Endothelial cell of umbilical vein (primary cell): ENCODE data around the gene HOXB3. TPM values are rescaled to one million over a fixed set of nuclear protein-coding genes. Genes with fewer than 3 reads are reported as not detected.

Source experiments
- BruUV-seq: library from RNA; stranded (reverse); fragments of 400-500 nt; replicated peaks from 2 replicates; lab custom pipeline; 2021; lab: Mats Ljungman, UMichigan
- CTCF ChIA-PET: fragments of 300-600, 350-600 bp; sonication (Branson Sonifier 250); formaldehyde crosslinking; loops from one replicate; lab custom pipeline; 2021; ENCODE audit warnings: antibody characterized with exemption, inconsistent platforms; lab: Charles Lee
- POLR2A ChIA-PET: fragments of 300-600, 350-600 bp; sonication (Branson Sonifier 250); formaldehyde crosslinking; loops from one replicate; lab custom pipeline; 2021; ENCODE audit warnings: antibody characterized with exemption, inconsistent platforms; lab: Charles Lee
- DNase-seq: peaks from one replicate; pipeline ENCODE4 v3.0.0-alpha.2; 2011; ENCODE audit warnings: low read depth, low spot score
- FAIRE-seq: peaks from 2 replicates; lab custom pipeline; 2011; peaks lifted over from hg19 to GRCh38; lab: Jason Lieb, UNC
- H2AFZ ChIP-seq: 2 replicates; pipeline ENCODE4 v1.6.0; 2012; ENCODE audit warnings: low read depth, low read length, control low read depth, inconsistent platforms
- H3K27ac ChIP-seq: 2 replicates; pipeline ENCODE4 v1.5.1; 2011; ENCODE audit warnings: low read depth, mild to moderate bottlenecking, control low read depth, low read length, moderate library complexity; ENCODE audit not compliant: insufficient read depth
- H3K27me3 ChIP-seq, 2 experiments: 2 replicates each; pipeline versions ENCODE4 v1.6.0 to v1.6.1; 2011; ENCODE audit warnings: low read length in 2 of 2, mixed read lengths in 1 of 2; ENCODE audit not compliant: control insufficient read depth in 2 of 2, insufficient read depth in 2 of 2
- H3K36me3 ChIP-seq, 2 experiments: 2 replicates in 1 of 2; 3 replicates in 1 of 2; pipeline ENCODE4 v1.5.1; 2011; ENCODE audit warnings: low read length in 2 of 2, mild to moderate bottlenecking in 1 of 2, moderate library complexity in 1 of 2; ENCODE audit not compliant: control insufficient read depth in 2 of 2, insufficient read depth in 2 of 2; ENCODE audit errors: extremely low read depth in 1 of 2
- H3K4me1 ChIP-seq: 3 replicates; pipeline ENCODE4 v1.5.1; 2011; ENCODE audit warnings: mild to moderate bottlenecking, low read length; ENCODE audit not compliant: control insufficient read depth, insufficient read depth; ENCODE audit errors: extremely low read depth
- H3K4me2 ChIP-seq: 2 replicates; pipeline ENCODE4 v1.6.1; 2011; ENCODE audit warnings: low read length, control low read depth, mixed read lengths; ENCODE audit not compliant: insufficient read depth
- H3K4me3 ChIP-seq, 3 experiments: fragments of 200-600 bp in 1 of 3; sonication (generic), shearing (Covaris generic) in 1 of 3; replicated peaks in 1 of 3; 2 replicates each; pipeline ENCODE4 v1.5.1; 2011 to 2016; ENCODE audit warnings: control low read depth in 3 of 3, low read length in 3 of 3, mild to moderate bottlenecking in 2 of 3, inconsistent platforms in 1 of 3, low read depth in 1 of 3, moderate library complexity in 1 of 3; ENCODE audit not compliant: insufficient read depth in 1 of 3
- H3K79me2 ChIP-seq: 2 replicates; pipeline ENCODE4 v1.6.0; 2012; ENCODE audit warnings: low read length, inconsistent platforms; ENCODE audit not compliant: control insufficient read depth, insufficient read depth
- H3K9ac ChIP-seq: replicated peaks from 2 replicates; pipeline ENCODE3; 2011; ENCODE audit warnings: low read length, control low read depth; ENCODE audit not compliant: insufficient read depth; ENCODE audit errors: extremely low read depth
- H3K9me1 ChIP-seq: replicated peaks from 3 replicates; pipeline ENCODE4 v1.6.0; 2011; ENCODE audit warnings: mild to moderate bottlenecking, low read length; ENCODE audit not compliant: control insufficient read depth, insufficient read depth; ENCODE audit errors: extremely low read depth
- H3K9me3 ChIP-seq: replicated peaks from 2 replicates; pipeline ENCODE4 v1.5.1; 2012; ENCODE audit warnings: low read length, inconsistent platforms; ENCODE audit not compliant: control insufficient read depth, insufficient read depth
- H4K20me1 ChIP-seq: replicated peaks from 2 replicates; pipeline ENCODE3; 2011; ENCODE audit warnings: mild to moderate bottlenecking, low read length; ENCODE audit not compliant: control insufficient read depth, insufficient read depth; ENCODE audit errors: extremely low read depth
- EZH2 ChIP-seq: IDR thresholded peaks from 2 replicates; pipeline ENCODE4 v1.6.1; 2012; ENCODE audit warnings: borderline replicate concordance, low read depth, mild to moderate bottlenecking, moderate library complexity, low read length, inconsistent platforms; ENCODE audit not compliant: severe bottlenecking
- FOS ChIP-seq: IDR thresholded peaks from 2 replicates; pipeline ENCODE4 v1.6.1; 2011; ENCODE audit warnings: mild to moderate bottlenecking, low read length, moderate library complexity, borderline replicate concordance; ENCODE audit not compliant: insufficient read depth
- GATA2 ChIP-seq: IDR thresholded peaks from 2 replicates; pipeline ENCODE4 v1.7.0; 2011; ENCODE audit warnings: low read depth, mild to moderate bottlenecking, moderate library complexity, mixed read lengths, low read length; ENCODE audit not compliant: insufficient read length, insufficient read depth
- JUN ChIP-seq: IDR thresholded peaks from 2 replicates; pipeline ENCODE4 v1.6.1; 2011; ENCODE audit warnings: borderline replicate concordance, low read depth; ENCODE audit not compliant: insufficient read length, insufficient read depth
- MYC ChIP-seq: IDR thresholded peaks from one replicate; pipeline ENCODE4 v1.6.1; 2011; ENCODE audit warnings: mild to moderate bottlenecking, low read depth, low read length
- POLR2A ChIP-seq: IDR thresholded peaks from 2 replicates; pipeline ENCODE4 v1.6.1; 2012; ENCODE audit warnings: low read depth, mild to moderate bottlenecking, control low read depth, low read length
- POLR2AphosphoS5 ChIP-seq: IDR thresholded peaks from 2 replicates; pipeline ENCODE4 v1.6.1; 2012; ENCODE audit warnings: low read depth, mild to moderate bottlenecking, control low read depth, low read length, moderate library complexity; ENCODE audit not compliant: insufficient read depth
- dilution Hi-C: fragments of 300-500 bp; cut with MboI; formaldehyde crosslinking; loops from one replicate; pipeline ENCODE4 v1.15.0; 2019; ENCODE audit warnings: low sequenced_read_pairs; ENCODE audit not compliant: extremely low pct_ligation_motif_present
- intact Hi-C: fragments of 100-400 bp; cut with micrococcal nuclease; formaldehyde crosslinking; loops from one replicate; pipeline ENCODE4 v1.10.0; 2022
- polyA plus RNA-seq, 4 experiments: library from polyadenylated mRNA; depleted of rRNA in 3 of 4; stranded (reverse) in 3 of 4; unstranded in 1 of 4; fragments of >200 nt; gene quantifications; 2 replicates each; pipeline versions ENCODE4 v1.2.1 to v1.2.3, GENCODE V29; 2011 to 2012; ENCODE audit warnings: missing spikeins in 1 of 4
- total RNA-seq: library from RNA; stranded (reverse); gene quantifications from 2 replicates; pipeline ENCODE4 v1.2.3, GENCODE V29; 2021
- TF ChIP-seq, protein P1 (sequence below): IDR thresholded peaks from 2 replicates; pipeline ENCODE4 v1.6.1; 2011; ENCODE audit not compliant: insufficient read depth, insufficient read length
- TF ChIP-seq, protein P2 (sequence below), 2 donors: IDR thresholded peaks; 1 replicate in 1 of 2; 2 replicates in 1 of 2; pipeline ENCODE4 v1.5.1; 2011; ENCODE audit warnings: low read length in 2 of 2, mild to moderate bottlenecking in 2 of 2, moderate library complexity in 2 of 2, control low read depth in 1 of 2, inconsistent platforms in 1 of 2, low read depth in 1 of 2; ENCODE audit not compliant: insufficient read depth in 1 of 2; ENCODE audit errors: extremely low read depth in 1 of 2

Gene HOXB3
- total and polyA plus RNA-seq, 2 donors (not counting 3 experiments of a cell fraction or from before 2014, with no cell fraction given): 29.6 to 56.6 TPM

DNA sequence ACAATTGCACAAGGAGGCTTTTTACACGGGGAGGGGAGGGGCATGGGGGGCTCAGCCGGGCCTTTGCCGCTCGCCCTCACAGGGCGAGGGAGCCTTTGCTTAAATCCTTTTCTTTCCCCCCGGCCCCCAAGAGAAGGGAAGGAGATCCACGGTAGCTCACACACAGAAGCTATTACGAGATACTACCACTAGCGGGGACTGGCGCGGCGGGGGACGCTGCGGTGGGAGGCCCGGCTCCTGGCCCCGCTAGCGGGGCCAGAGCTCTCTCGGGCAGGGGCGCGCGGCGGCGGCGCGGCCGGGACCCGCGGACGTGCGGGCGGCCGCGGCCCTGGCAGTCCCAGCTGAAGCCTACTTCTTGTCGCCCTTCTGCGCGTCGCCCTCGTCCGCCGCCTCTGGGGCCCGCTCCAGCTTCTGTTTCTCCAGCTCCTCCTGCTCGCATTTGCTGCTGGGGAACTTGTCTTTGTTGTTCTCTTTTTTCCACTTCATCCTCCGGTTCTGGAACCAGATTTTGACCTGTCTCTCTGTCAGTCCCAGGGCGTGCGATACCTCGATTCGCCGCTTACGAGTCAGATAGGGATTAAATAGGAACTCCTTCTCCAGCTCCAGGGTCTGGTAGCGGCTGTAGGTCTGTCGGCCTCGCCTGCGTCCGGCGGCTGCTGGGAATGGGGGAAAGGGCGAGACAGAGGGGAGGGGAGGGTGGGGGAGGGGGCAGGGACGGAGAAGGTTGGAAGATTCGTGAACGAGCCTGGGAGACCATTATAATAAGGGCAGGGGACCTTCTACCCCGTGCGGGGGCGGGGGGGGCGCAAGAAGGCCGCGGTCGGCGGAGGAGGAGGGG is 23.0 kb upstream of the HOXB3 start:
- Histone ChIP-seq H3K36me3 (no peaks in the 10 kb centered on the region), H3K4me3 (peak overlapping the region; percentile 52 to 86 (median 80)), H3K9me1 (no peaks in the 10 kb centered on the region), H3K27ac (peak overlapping the region; percentile 47), H3K4me2 (peak overlapping the region; percentile 85), H3K27me3 (peaks cover 28 to 35% of the 10 kb centered on the region in 2 experiments), H3K9me3 (no peaks in the 10 kb centered on the region), H3K9ac (peak overlapping the region; percentile 49), H4K20me1 (no peaks in the 10 kb centered on the region), H2AFZ (peak overlapping the region; percentile 93), H3K4me1 (peaks cover 38% of the 10 kb centered on the region), H3K79me2 (peaks cover 19% of the 10 kb centered on the region)
- intact Hi-C loops: loop anchor here (1.0 kb wide), 1 partner anchor 9 kb away; the partner anchor contains the start of gene HOXB6
- FAIRE-seq (peak; percentile 72), DNase-seq (peak; percentile 67)
- dilution Hi-C loops: no loop called here
- ChIA-PET CTCF (interaction anchor here (0.6 to 4.9 kb wide), 25 partner anchors 9 to 601 kb away, joined by 3 to 26 read pairs (median 5); partner anchors contain the start of genes HOXB5 and HOXB9), POLR2A (interaction anchor here (0.8 to 1.4 kb wide), 2 partner anchors 15 to 351 kb away, joined by 4 to 6 read pairs; no protein-coding TSS in a partner anchor)
- BruUV-seq: no TSS peak
- TF ChIP-seq GATA2 (no peak), MYC (no peak), FOS (no peak), EZH2 (no peak), POLR2A (no peak), POLR2AphosphoS5 (peak; percentile 35), JUN (no peak)
- TF ChIP-seq, protein P1, sequence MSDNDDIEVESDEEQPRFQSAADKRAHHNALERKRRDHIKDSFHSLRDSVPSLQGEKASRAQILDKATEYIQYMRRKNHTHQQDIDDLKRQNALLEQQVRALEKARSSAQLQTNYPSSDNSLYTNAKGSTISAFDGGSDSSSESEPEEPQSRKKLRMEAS: no peak
- TF ChIP-seq, protein P2, sequence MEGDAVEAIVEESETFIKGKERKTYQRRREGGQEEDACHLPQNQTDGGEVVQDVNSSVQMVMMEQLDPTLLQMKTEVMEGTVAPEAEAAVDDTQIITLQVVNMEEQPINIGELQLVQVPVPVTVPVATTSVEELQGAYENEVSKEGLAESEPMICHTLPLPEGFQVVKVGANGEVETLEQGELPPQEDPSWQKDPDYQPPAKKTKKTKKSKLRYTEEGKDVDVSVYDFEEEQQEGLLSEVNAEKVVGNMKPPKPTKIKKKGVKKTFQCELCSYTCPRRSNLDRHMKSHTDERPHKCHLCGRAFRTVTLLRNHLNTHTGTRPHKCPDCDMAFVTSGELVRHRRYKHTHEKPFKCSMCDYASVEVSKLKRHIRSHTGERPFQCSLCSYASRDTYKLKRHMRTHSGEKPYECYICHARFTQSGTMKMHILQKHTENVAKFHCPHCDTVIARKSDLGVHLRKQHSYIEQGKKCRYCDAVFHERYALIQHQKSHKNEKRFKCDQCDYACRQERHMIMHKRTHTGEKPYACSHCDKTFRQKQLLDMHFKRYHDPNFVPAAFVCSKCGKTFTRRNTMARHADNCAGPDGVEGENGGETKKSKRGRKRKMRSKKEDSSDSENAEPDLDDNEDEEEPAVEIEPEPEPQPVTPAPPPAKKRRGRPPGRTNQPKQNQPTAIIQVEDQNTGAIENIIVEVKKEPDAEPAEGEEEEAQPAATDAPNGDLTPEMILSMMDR (IDR thresholded peaks at IDR 0.05; ENCODE audit: extremely low read depth in 1 of 2, insufficient read depth in 1 of 2, low read depth in 1 of 2, low read length in 2 of 2): peak; percentile 4 to 47
